ENCODE data around the gene UGT3A1.

GRCh38 chr5:35921930-35922329 lies 69.3 kb downstream of the UGT3A1 start:
- TF ChIP-seq CTCF (IDR thresholded peaks at IDR 0.05) (no peak), POLR2A (IDR thresholded peaks at IDR 0.05) (no peak)

Data from uterus (tissue), 2 donors.